IMR-90 (cell line): ENCODE measurements around the gene GNG12. TPM values are rescaled to one million over a fixed set of nuclear protein-coding genes. Genes with fewer than 3 reads are reported as not detected.

Experiments
- ATAC-seq: fragments of 200-7000 bp; cut with Tn5 transposase; 2 replicates; pipeline ENCODE4 v1.9.1; 2020; ENCODE audit warnings: low read depth, mild to moderate bottlenecking, moderate library complexity
- BruUV-seq: library from RNA; stranded (reverse); fragments of 400-500 nt; replicated peaks from 2 replicates; lab custom pipeline; 2021; lab: Mats Ljungman, UMichigan
- CTCF ChIA-PET: fragments of 300-600 bp; formaldehyde crosslinking; extraction: SDS; loops from one replicate; lab custom pipeline; 2021; ENCODE audit warnings: antibody characterized with exemption; lab: Yijun Ruan, JAX
- POLR2A ChIA-PET: fragments of 300-600 bp; sonication (Branson Sonifier 250); formaldehyde crosslinking; loops from one replicate; lab custom pipeline; 2022; ENCODE audit warnings: antibody characterized with exemption; ENCODE audit not compliant: unreplicated experiment; lab: Charles Lee
- DNase-seq: peaks from one replicate; pipeline ENCODE4 v3.0.0; 2013
- H2AFZ ChIP-seq: replicated peaks from 2 replicates; pipeline ENCODE3; 2013; ENCODE audit warnings: low read length, mild to moderate bottlenecking; ENCODE audit not compliant: poor library complexity
- H2AK5ac ChIP-seq: 2 replicates; pipeline ENCODE4 v1.6.1; 2013; ENCODE audit warnings: low read depth, low read length, inconsistent platforms
- H2AK9ac ChIP-seq: replicated peaks from 2 replicates; pipeline ENCODE3; 2013; ENCODE audit warnings: mild to moderate bottlenecking, low read depth, low read length, moderate library complexity; ENCODE audit not compliant: poor library complexity
- H2BK120ac ChIP-seq: 2 replicates; pipeline ENCODE4 v1.6.1; 2013; ENCODE audit warnings: low read depth, low read length, inconsistent platforms
- H2BK15ac ChIP-seq: 3 replicates; pipeline ENCODE4 v1.6.1; 2013; ENCODE audit warnings: low read depth, low read length, inconsistent platforms
- H2BK20ac ChIP-seq: 2 replicates; pipeline ENCODE4 v1.6.1; 2013; ENCODE audit warnings: low read depth, mild to moderate bottlenecking, inconsistent platforms, low read length, moderate library complexity
- H2BK5ac ChIP-seq: 2 replicates; pipeline ENCODE4 v1.6.1; 2013; ENCODE audit warnings: mild to moderate bottlenecking, low read depth, low read length, inconsistent platforms; ENCODE audit not compliant: poor library complexity, severe bottlenecking
- H3K14ac ChIP-seq: replicated peaks from 2 replicates; pipeline ENCODE4 v1.6.1; 2013; ENCODE audit warnings: low read depth, low read length, inconsistent platforms
- H3K18ac ChIP-seq: 2 replicates; pipeline ENCODE4 v1.6.1; 2013; ENCODE audit warnings: low read depth, low read length, control low read depth
- H3K23ac ChIP-seq: 2 replicates; pipeline ENCODE4 v1.6.1; 2013; ENCODE audit warnings: low read depth, low read length, inconsistent platforms
- H3K27ac ChIP-seq: 2 replicates; pipeline ENCODE4 v1.5.1; 2013; ENCODE audit warnings: mild to moderate bottlenecking, control low read depth, low read length; ENCODE audit not compliant: insufficient read depth
- H3K27me3 ChIP-seq: 2 replicates; pipeline ENCODE4 v1.6.1; 2013; ENCODE audit warnings: low read length; ENCODE audit not compliant: control insufficient read depth, insufficient read depth
- H3K36me3 ChIP-seq: 2 replicates; pipeline ENCODE4 v1.6.1; 2013; ENCODE audit warnings: low read length, mixed read lengths; ENCODE audit not compliant: control insufficient read depth, insufficient read depth
- H3K4ac ChIP-seq: 2 replicates; pipeline ENCODE4 v1.6.1; 2013; ENCODE audit warnings: low read depth, low read length, inconsistent platforms
- H3K4me1 ChIP-seq: 2 replicates; pipeline ENCODE4 v1.6.1; 2013; ENCODE audit warnings: low read length, mixed read lengths; ENCODE audit not compliant: control insufficient read depth, insufficient read depth
- H3K4me2 ChIP-seq: 2 replicates; pipeline ENCODE4 v1.6.1; 2013; ENCODE audit warnings: low read depth, mild to moderate bottlenecking, control low read depth, low read length, moderate library complexity
- H3K4me3 ChIP-seq: 2 replicates; pipeline ENCODE4 v1.5.1; 2013; ENCODE audit warnings: low read depth, mild to moderate bottlenecking, control low read depth, low read length, moderate library complexity; ENCODE audit not compliant: insufficient read depth
- H3K56ac ChIP-seq: 2 replicates; pipeline ENCODE4 v1.6.1; 2013; ENCODE audit warnings: low read length, inconsistent platforms; ENCODE audit not compliant: insufficient read depth; ENCODE audit errors: extremely low read depth
- H3K79me1 ChIP-seq, 2 experiments: 2 replicates each; pipeline ENCODE4 v1.6.1; 2013; ENCODE audit warnings: low read length in 2 of 2, inconsistent platforms in 1 of 2, low read depth in 1 of 2
- H3K9ac ChIP-seq: 2 replicates; pipeline ENCODE4 v1.6.1; 2013; ENCODE audit warnings: low read depth, low read length, control low read depth
- H3K9me1 ChIP-seq: 2 replicates; pipeline ENCODE4 v1.6.1; 2013; ENCODE audit warnings: low read length, inconsistent platforms; ENCODE audit not compliant: insufficient read depth
- H3K9me3 ChIP-seq: 2 replicates; pipeline ENCODE4 v1.6.1; 2013; ENCODE audit warnings: low read length; ENCODE audit not compliant: control insufficient read depth, insufficient read depth
- H4K20me1 ChIP-seq: 2 replicates; pipeline ENCODE4 v1.6.1; 2013; ENCODE audit warnings: low read length, inconsistent platforms; ENCODE audit not compliant: insufficient read depth
- H4K5ac ChIP-seq: 2 replicates; pipeline ENCODE4 v1.6.1; 2013; ENCODE audit warnings: mild to moderate bottlenecking, low read depth, low read length, control low read depth
- H4K8ac ChIP-seq, 2 experiments: 2 replicates each; pipeline ENCODE4 v1.6.1; 2013; ENCODE audit warnings: low read depth in 2 of 2, low read length in 2 of 2, control low read depth in 1 of 2, inconsistent platforms in 1 of 2
- H4K91ac ChIP-seq: 2 replicates; pipeline ENCODE4 v1.6.1; 2013; ENCODE audit warnings: low read depth, low read length, inconsistent platforms; ENCODE audit not compliant: insufficient read depth
- CEBPB ChIP-seq: IDR thresholded peaks from 2 replicates; pipeline ENCODE4 v1.6.1; 2012; ENCODE audit warnings: low read depth, low read length, improper control_type of control experiment
- FOS ChIP-seq: fragments of 150-350 bp; IDR thresholded peaks from 2 replicates; pipeline ENCODE4 v1.6.1; 2016; ENCODE audit warnings: low read depth, low read length
- NFE2L2 ChIP-seq: fragments of 150-350 bp; IDR thresholded peaks from 2 replicates; pipeline ENCODE4 v1.6.1; 2016; ENCODE audit warnings: low read depth, mild to moderate bottlenecking, low read length
- RCOR1 ChIP-seq: IDR thresholded peaks from 2 replicates; pipeline ENCODE4 v1.6.1; 2012; ENCODE audit warnings: mild to moderate bottlenecking, low read length, improper control_type of control experiment; ENCODE audit not compliant: insufficient replicate concordance
- dilution Hi-C: fragments of 300-500 bp; cut with HindIII; formaldehyde crosslinking; loops from one replicate; pipeline ENCODE4 v1.14.3; 2018; ENCODE audit warnings: low sequenced_read_pairs; ENCODE audit not compliant: unreplicated experiment
- in situ Hi-C: fragments of 300-500 bp; cut with MboI; formaldehyde crosslinking; loops from 3 replicates; pipeline ENCODE4 v1.14.3; 2019; ENCODE audit warnings: low sequenced_read_pairs, inconsistent platforms, mixed read lengths
- intact Hi-C: fragments of 100-400 bp; cut with micrococcal nuclease; formaldehyde crosslinking; loops from 2 replicates; pipeline ENCODE4 v1.10.0; 2022
- polyA plus RNA-seq, 3 experiments: library from polyadenylated mRNA; depleted of rRNA; stranded (reverse); fragments of >200 nt; gene quantifications; 2 replicates each; pipeline ENCODE4 v1.2.3, GENCODE V29; 2012; ENCODE audit warnings: low replicate concordance in 1 of 3
- total RNA-seq: library from RNA; depleted of rRNA; stranded (reverse); fragments of >200 nt; gene quantifications from 2 replicates; pipeline ENCODE4 v1.2.3, GENCODE V29; 2012
- TF ChIP-seq, protein P1 (sequence below): conservative IDR thresholded peaks from 2 replicates; pipeline ENCODE4 v1.5.1; 2012; ENCODE audit warnings: mild to moderate bottlenecking, low read depth, low read length, improper control_type of control experiment

Gene GNG12
- total and polyA plus RNA-seq, 2 of the 4 experiments (the other 2 are of a cell fraction), result 92.3 to 132 TPM

DNA sequence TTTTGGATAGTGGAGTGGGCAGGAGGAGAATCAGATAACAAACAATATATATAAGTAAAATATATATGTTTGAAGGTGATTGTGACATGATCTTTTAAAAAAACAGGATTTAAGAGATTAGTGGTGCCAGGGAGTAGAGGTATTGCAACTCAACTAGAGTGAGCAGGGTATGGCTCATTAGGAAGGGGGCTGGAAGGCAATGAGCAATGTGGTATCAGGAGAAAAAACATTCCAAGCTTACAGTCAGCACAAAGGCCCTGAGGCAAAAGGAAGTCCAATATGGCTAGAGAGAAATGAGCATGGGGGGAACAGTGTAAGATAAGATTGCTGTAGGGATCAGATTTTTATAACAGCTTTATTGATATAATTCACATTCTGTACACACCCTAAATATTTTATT lies 153.6 kb downstream of the GNG12 start:
- H3K4ac ChIP-seq, result no peak overlapping the region
- H2BK15ac ChIP-seq, result no peak overlapping the region; the same call in 2 of the 3 replicates
- peaks cover 12% of the 10 kb centered on the region for H3K4me1 ChIP-seq
- H4K20me1 ChIP-seq, result peaks cover 5% of the 10 kb centered on the region; the same call in 1 of the 2 replicates
- POLR2A ChIA-PET, result no interaction called here
- H3K4me3 ChIP-seq, result no peak overlapping the region
- no peaks in the 10 kb centered on the region for H3K27me3 ChIP-seq
- no peak overlapping the region for H2BK20ac ChIP-seq
- no peak overlapping the region for H3K14ac ChIP-seq
- H4K5ac ChIP-seq, result no peak overlapping the region
- dilution Hi-C loops, result no loop called here
- no peak overlapping the region for H3K23ac ChIP-seq
- no peak overlapping the region for H2AFZ ChIP-seq
- H2BK5ac ChIP-seq, result no peak overlapping the region
- CTCF ChIA-PET, result interaction anchor here (0.7 kb wide), 1 partner anchor 86 kb away, joined by 3 read pairs; no protein-coding TSS in a partner anchor
- no peak overlapping the region for H3K27ac ChIP-seq
- H3K18ac ChIP-seq, result no peak overlapping the region
- H2AK9ac ChIP-seq, result no peak overlapping the region
- no TSS peak for BruUV-seq
- H4K8ac ChIP-seq, result no peak overlapping the region
- H3K9ac ChIP-seq, result no peak overlapping the region
- in situ Hi-C loops, result loop anchor here (25.0 kb wide), 1 partner anchor 117 kb away; no protein-coding TSS in a partner anchor
- H3K4me2 ChIP-seq, result no peak overlapping the region
- no peak for ATAC-seq
- no peak for TF ChIP-seq NFE2L2
- TF ChIP-seq CEBPB, result 0 out of 2 replicates have a peak, but pooled peaks have one; percentile 33
- no peak for TF ChIP-seq RCOR1
- TF ChIP-seq, protein P1, sequence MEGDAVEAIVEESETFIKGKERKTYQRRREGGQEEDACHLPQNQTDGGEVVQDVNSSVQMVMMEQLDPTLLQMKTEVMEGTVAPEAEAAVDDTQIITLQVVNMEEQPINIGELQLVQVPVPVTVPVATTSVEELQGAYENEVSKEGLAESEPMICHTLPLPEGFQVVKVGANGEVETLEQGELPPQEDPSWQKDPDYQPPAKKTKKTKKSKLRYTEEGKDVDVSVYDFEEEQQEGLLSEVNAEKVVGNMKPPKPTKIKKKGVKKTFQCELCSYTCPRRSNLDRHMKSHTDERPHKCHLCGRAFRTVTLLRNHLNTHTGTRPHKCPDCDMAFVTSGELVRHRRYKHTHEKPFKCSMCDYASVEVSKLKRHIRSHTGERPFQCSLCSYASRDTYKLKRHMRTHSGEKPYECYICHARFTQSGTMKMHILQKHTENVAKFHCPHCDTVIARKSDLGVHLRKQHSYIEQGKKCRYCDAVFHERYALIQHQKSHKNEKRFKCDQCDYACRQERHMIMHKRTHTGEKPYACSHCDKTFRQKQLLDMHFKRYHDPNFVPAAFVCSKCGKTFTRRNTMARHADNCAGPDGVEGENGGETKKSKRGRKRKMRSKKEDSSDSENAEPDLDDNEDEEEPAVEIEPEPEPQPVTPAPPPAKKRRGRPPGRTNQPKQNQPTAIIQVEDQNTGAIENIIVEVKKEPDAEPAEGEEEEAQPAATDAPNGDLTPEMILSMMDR, result no peak
- TF ChIP-seq FOS, result no peak
- no peak overlapping the region for H2BK120ac ChIP-seq
- H3K9me3 ChIP-seq, result no peaks in the 10 kb centered on the region
- H4K91ac ChIP-seq, result no peak overlapping the region
- H3K36me3 ChIP-seq, result no peaks in the 10 kb centered on the region
- peaks cover 3% of the 10 kb centered on the region for H3K9me1 ChIP-seq
- H2AK5ac ChIP-seq, result no peak overlapping the region
- no peak overlapping the region for H3K56ac ChIP-seq
- peaks cover 0 to 12% of the 10 kb centered on the region in 2 experiments; a peak in 2 of 4 replicates for H3K79me1 ChIP-seq
- intact Hi-C loops, result no loop called here
- DNase-seq, result peak; percentile 48
